IPS-18c (cell line): ENCODE results near the gene RGS2.

Experiments used
- H3K4me3 ChIP-seq: 2 replicates; pipeline ENCODE4 v1.7.0; 2013; ENCODE audit warnings: low read depth, mild to moderate bottlenecking, low read length, moderate library complexity; ENCODE audit not compliant: insufficient read depth
- H3K9me3 ChIP-seq: one replicate; pipeline ENCODE4 v1.6.1; 2013; ENCODE audit warnings: mild to moderate bottlenecking, low read length, moderate library complexity; ENCODE audit not compliant: control insufficient read depth, insufficient read depth

The RGS2 gene

DNA sequence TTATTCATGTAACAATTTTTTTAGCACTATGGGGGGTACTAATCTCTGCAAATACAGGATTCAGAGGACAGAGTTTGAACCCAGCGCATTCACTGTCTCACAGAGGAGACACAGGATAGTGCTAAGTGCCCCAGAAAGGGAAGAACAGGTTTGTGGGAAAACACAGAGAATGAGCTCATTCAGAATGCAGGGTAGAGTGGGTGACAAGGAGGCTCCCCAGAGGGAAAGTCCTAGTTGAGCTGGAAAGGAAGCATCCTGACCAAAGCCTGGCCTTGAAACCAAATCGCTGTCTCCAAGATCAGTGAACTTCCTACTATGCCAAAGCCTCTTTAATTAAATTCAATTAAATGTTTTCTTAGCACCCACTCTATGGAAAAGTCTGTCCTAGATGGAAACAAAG, 19.0 kb upstream of the RGS2 start:
- H3K4me3 ChIP-seq, result no peak overlapping the region
- H3K9me3 ChIP-seq, result no peaks in the 10 kb centered on the region

- H3K4me3 ChIP-seq, result no peak overlapping the region
- H3K9me3 ChIP-seq, result no peaks in the 10 kb centered on the region
Measured at GRCh38 chr1:192792628-192793027, 16.2 kb upstream of the RGS2 start.

GRCh38 chr1:192793983-192794767, 14.7 kb upstream of the RGS2 start:
- Histone ChIP-seq H3K9me3 (no peaks in the 10 kb centered on the region), H3K4me3 (no peak overlapping the region)

GRCh38 chr1:192794768-192795035, 14.1 kb upstream of the RGS2 start:
- no peaks in the 10 kb centered on the region for H3K9me3 ChIP-seq
- H3K4me3 ChIP-seq, result no peak overlapping the region

DNA sequence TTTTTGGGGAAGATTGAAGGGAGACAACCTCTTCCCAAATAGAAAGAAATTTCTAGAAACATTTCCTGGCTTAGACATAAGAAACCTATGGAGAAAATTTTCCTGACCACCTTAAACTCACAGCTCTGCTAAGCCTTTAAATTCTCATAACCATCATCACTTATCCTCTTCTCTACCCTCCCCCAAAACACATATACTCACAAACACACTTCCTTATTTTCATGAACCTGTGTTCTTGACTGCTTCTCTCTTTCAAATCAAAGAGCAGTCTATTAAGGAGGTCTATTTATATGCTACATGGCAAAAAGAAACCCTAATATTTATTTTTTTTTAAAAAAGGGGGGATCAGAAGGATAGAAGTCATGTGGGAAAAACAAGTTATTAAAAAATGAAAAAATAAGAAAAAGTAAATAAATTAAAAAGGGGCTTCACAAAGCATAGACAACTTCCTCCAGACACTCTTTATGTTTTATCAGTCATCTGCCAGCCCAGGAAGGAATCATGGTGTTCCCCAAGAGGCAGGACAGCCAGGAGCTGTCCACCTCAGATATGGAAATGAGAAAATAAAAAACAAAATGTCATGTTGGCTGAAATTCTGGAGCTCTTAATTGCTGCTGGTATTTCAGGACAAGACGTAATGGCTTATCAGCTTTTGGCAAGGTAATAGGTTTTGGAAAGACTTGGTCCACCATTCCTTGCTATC, 12.8 kb upstream of the RGS2 start:
- no peaks in the 10 kb centered on the region for H3K9me3 ChIP-seq
- H3K4me3 ChIP-seq, result no peak overlapping the region

- no peaks in the 10 kb centered on the region for H3K9me3 ChIP-seq
- no peak overlapping the region for H3K4me3 ChIP-seq
Measured at GRCh38 chr1:192797143-192797542, 11.7 kb upstream of the RGS2 start.

- no peak overlapping the region for H3K4me3 ChIP-seq
- H3K9me3 ChIP-seq, result no peaks in the 10 kb centered on the region
Measured at GRCh38 chr1:192797891-192798290, 10.9 kb upstream of the RGS2 start.

DNA sequence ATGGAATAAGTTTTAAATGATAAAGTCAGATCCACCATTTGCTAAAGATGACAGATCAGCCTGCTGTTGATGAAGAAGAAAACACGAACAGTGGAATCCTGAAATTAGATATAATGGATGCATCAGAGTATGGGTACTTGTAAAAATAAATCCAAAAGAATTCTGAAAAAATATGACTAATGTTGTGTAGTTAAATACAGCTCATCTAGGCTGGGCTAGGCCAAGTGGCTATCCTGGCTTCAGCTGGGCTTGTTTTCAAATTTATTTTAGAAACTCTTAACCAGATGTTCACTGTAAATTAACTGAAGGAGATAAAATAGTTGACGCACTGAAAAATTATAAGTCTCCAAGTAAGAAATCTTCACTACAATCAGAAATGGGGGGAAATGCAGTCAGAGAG, 7.4 kb upstream of the RGS2 start:
- H3K9me3 ChIP-seq, result no peaks in the 10 kb centered on the region
- H3K4me3 ChIP-seq, result no peak overlapping the region

- H3K4me3 ChIP-seq, result no peak overlapping the region
- H3K9me3 ChIP-seq, result no peaks in the 10 kb centered on the region
Measured at GRCh38 chr1:192802406-192802805, 6.4 kb upstream of the RGS2 start.

DNA sequence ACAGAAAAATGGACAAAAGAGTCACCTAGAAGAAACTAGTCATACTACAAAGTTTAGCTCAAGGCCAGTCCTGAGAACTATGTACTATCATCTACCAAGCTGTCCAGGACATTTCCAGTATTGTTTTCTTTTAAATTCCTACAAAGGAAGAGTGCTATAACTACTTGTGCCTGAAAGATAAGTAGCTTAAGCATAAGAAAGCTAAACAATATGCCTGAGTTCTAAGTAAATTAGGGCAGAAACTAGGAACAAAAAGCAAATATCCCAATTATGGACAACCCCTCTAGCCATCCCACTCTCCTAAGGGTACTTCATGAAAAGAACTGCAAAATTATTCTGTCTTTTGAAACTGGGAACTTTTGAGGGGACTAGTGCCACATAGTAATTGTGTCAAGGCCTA, 5.3 kb upstream of the RGS2 start:
- Histone ChIP-seq H3K4me3 (no peak overlapping the region), H3K9me3 (no peaks in the 10 kb centered on the region)

- Histone ChIP-seq H3K4me3 (no peak overlapping the region), H3K9me3 (no peaks in the 10 kb centered on the region)
Measured at GRCh38 chr1:192805832-192806323, 3.0 kb upstream of the RGS2 start.

DNA sequence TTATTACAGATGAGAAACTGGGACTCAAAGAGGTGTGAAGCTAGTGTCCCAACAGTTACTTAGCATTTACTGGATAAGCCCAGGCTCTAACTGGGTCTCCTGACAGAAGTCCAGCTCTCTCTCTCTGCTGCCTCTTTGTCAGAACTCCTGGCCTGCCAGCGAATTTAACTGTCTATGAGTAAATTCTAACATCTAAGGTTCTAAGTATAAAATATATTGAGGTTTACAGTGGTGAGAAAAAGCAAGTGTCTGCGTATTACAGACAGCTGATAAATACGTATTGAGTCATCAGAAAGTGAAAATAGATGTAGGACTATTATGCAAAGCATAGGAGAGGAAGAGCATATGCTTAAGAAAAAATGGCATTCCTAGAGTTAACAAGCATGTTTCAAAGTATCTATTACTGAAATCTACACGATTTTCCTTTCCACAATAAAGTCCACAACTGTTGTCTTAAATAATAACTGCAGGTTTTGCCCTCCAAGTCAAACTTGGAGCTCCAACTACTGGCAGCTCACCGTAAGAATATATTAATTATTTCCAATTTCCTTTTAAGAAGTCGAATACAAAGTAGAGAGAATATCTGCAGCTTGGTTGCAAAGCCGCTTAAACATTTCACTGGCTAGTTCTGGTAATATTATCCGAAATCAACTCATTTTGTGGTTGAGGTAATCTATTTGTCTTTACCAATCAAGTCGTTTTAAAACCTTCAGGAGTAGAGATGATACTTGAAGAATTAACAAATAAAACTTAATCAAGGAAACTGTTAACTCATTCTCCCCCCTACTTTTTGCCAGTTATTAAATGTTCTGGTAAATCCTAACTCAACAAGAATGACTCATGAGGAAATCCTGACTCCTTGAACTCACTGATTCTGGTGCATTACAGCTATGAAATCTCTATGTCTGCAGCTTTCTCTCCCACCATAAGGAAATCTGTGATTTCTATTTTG, 1.4 kb upstream of the RGS2 start:
- Histone ChIP-seq H3K9me3 (no peaks in the 10 kb centered on the region), H3K4me3 (no peak overlapping the region)

DNA sequence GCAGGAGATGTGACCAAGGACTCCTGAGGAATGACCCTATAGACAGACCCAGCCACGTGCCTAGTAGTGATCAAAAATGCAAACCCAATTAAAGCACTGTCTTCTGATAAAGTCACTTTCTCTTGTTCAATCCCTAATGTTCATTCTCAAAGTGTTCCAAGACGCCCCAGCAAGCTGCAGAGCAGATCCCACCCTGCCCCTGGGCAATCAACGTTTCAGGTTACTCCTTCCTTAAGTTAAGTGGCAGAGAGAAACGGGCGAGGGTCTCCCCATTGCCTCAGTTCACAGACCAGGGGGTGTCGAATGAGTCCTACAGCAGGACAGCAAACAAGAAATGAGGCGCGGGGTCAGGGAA, 699 bp upstream of the RGS2 start:
- peak overlapping the region; percentile 96; the same call in 1 of the 2 replicates for H3K4me3 ChIP-seq
- H3K9me3 ChIP-seq, result no peaks in the 10 kb centered on the region

- no peaks in the 10 kb centered on the region for H3K9me3 ChIP-seq
- H3K4me3 ChIP-seq, result peak overlapping the region; percentile 96
Measured at GRCh38 chr1:192809307-192810252, 741 bp downstream of the RGS2 start.

DNA sequence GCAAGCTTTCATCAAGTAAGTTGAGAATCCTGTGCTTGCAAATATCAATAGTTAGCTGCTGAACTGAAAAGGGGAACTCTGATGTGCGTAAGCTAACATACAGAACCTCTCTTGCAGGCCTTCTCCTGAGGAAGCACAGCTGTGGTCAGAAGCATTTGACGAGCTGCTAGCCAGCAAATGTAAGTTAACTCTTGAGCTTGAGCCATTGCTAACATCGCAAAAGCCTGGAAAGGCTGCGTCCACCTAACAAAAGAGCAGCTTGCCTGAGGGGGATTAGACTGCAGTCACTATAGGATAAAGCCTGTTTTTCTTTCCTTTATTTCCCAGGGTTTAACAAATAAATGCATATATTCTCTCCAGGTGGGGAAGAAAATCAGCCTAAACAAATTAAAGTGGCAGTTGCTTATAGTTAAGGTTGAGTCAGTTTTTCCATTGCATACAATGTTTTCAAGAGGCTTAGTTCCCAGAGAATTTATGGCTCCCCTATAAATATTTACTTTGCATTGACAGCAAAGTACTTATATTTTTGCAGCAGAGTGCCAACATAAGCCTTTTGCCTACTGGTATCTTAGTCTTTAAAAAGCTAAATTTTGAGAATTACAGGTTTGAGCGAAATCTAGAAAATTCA, 1.5 kb downstream of the RGS2 start:
- H3K9me3 ChIP-seq, result no peaks in the 10 kb centered on the region
- peak overlapping the region; percentile 96; the same call in 1 of the 2 replicates for H3K4me3 ChIP-seq

- no peak overlapping the region for H3K4me3 ChIP-seq
- no peaks in the 10 kb centered on the region for H3K9me3 ChIP-seq
Measured at GRCh38 chr1:192811006-192811405, 2.2 kb downstream of the RGS2 start.
